Prostate gland (tissue), 2 donors: Measurements from ENCODE around the gene COLEC12.

Source experiments
- CTCF ChIP-seq, 4 experiments: fragments of 200-600 bp in 2 of 4; fragments of 450-650 bp in 2 of 4; sonication (generic) in 2 of 4; IDR thresholded peaks; 1 replicate in 3 of 4; 2 replicates in 1 of 4; pipeline ENCODE4 v1.5.1; 2016 to 2019; ENCODE audit warnings: antibody characterized with exemption in 4 of 4, mild to moderate bottlenecking in 2 of 4, moderate library complexity in 2 of 4
- POLR2AphosphoS5 ChIP-seq: sonication (generic); formaldehyde crosslinking; IDR thresholded peaks from one replicate; pipeline ENCODE4 v1.6.1; 2017; ENCODE audit warnings: antibody characterized with exemption

- TF ChIP-seq CTCF (IDR thresholded peaks at IDR 0.05): no peak
- TF ChIP-seq POLR2AphosphoS5: no peak
Observed at GRCh38 chr18:316393-316792, 184.1 kb downstream of the COLEC12 start.
